K562 (cell line): ENCODE data around the gene SUGP1. TPM values are rescaled to one million over a fixed set of nuclear protein-coding genes. Genes with fewer than 3 reads are reported as not detected.

Experiments
- ATAC-seq: fragments of 200-7000 bp; cut with Tn5 transposase; 3 replicates; pipeline ENCODE4 v1.9.1; 2020; ENCODE audit warnings: moderate library complexity
- BruUV-seq: library from RNA; stranded (reverse); fragments of 400-500 nt; replicated peaks from 2 replicates; lab custom pipeline; 2021; lab: Mats Ljungman, UMichigan
- CTCF ChIA-PET: fragments of 300-600 bp; formaldehyde crosslinking; extraction: SDS; loops from one replicate; lab custom pipeline; 2021; ENCODE audit warnings: low intra/inter-chr PET ratio; lab: Yijun Ruan, JAX
- POLR2A ChIA-PET: fragments of 300-600, 350-650 bp; sonication (Branson Sonifier 250); formaldehyde crosslinking; extraction: SDS; loops from one replicate; lab custom pipeline; 2021; ENCODE audit warnings: antibody characterized with exemption, inconsistent platforms; lab: Yijun Ruan, JAX
- DNase-seq, 4 experiments: peaks; one replicate each; pipeline versions ENCODE4 v3.0.0 to v3.0.0-alpha.2; 2011 to 2018; ENCODE audit warnings: low spot score in 3 of 4, mixed read lengths in 3 of 4; ENCODE audit errors: extremely low read depth in 1 of 4
- FAIRE-seq: peaks from 2 replicates; lab custom pipeline; 2011; peaks lifted over from hg19 to GRCh38; lab: Jason Lieb, UNC
- H2AFZ ChIP-seq: 2 replicates; pipeline ENCODE4 v1.6.0; 2011; ENCODE audit warnings: low read depth, low read length, control low read depth, inconsistent platforms
- H3K27ac ChIP-seq: fragments of 200-600 bp; 3 replicates; pipeline ENCODE4 v1.8.0; 2011; ENCODE audit warnings: low read depth, mild to moderate bottlenecking, control low read depth, inconsistent platforms, low read length, moderate library complexity, mixed read lengths; ENCODE audit errors: extremely low read depth
- H3K27me3 ChIP-seq, 2 experiments: fragments of 300-600 bp in 1 of 2; 2 replicates in 1 of 2; 3 replicates in 1 of 2; pipeline versions ENCODE4 v1.6.0 to v1.8.0; 2011; ENCODE audit warnings: inconsistent platforms in 2 of 2, low read length in 2 of 2, mild to moderate bottlenecking in 1 of 2, mixed read lengths in 1 of 2, moderate library complexity in 1 of 2; ENCODE audit not compliant: control insufficient read depth in 2 of 2, insufficient read depth in 2 of 2
- H3K36me3 ChIP-seq: fragments of 300-600 bp; 3 replicates; pipeline ENCODE4 v1.8.0; 2011; ENCODE audit warnings: mild to moderate bottlenecking, low read length, inconsistent platforms; ENCODE audit not compliant: control insufficient read depth, insufficient read depth
- H3K4me1 ChIP-seq, 2 experiments: fragments of 200-600 bp in 1 of 2; replicated peaks in 1 of 2; 2 replicates in 1 of 2; 3 replicates in 1 of 2; pipeline versions ENCODE4 v1.5.1 to v1.8.0; 2011; ENCODE audit warnings: inconsistent platforms in 2 of 2, low read length in 2 of 2, mild to moderate bottlenecking in 1 of 2, mixed read lengths in 1 of 2, moderate library complexity in 1 of 2; ENCODE audit not compliant: control insufficient read depth in 2 of 2, insufficient read depth in 2 of 2
- H3K4me2 ChIP-seq: 2 replicates; pipeline ENCODE4 v1.6.1; 2011; ENCODE audit warnings: low read length, control low read depth, inconsistent platforms, mixed read lengths; ENCODE audit not compliant: insufficient read depth
- H3K4me3 ChIP-seq: fragments of 200-600 bp; sonication (generic), shearing (Covaris generic); 2 replicates; pipeline ENCODE4 v1.5.1; 2016; ENCODE audit warnings: control low read depth, inconsistent platforms
- H3K79me2 ChIP-seq: fragments of 200-600 bp; 3 replicates; pipeline ENCODE4 v1.8.0; 2011; ENCODE audit warnings: low read length, inconsistent platforms; ENCODE audit not compliant: control insufficient read depth, insufficient read depth
- H3K9ac ChIP-seq, 2 experiments: 2 replicates each; pipeline versions ENCODE4 v1.6.0 to v1.6.1; 2011; ENCODE audit warnings: low read depth in 2 of 2, low read length in 2 of 2, control low read depth in 1 of 2, inconsistent platforms in 1 of 2, mild to moderate bottlenecking in 1 of 2, mixed read lengths in 1 of 2; ENCODE audit not compliant: insufficient read depth in 1 of 2
- H3K9me1 ChIP-seq: one replicate; pipeline ENCODE4 v1.6.0; 2011; ENCODE audit warnings: inconsistent platforms, mild to moderate bottlenecking, low read length, moderate library complexity; ENCODE audit not compliant: control insufficient read depth, insufficient read depth
- H3K9me3 ChIP-seq: replicated peaks from 2 replicates; pipeline ENCODE4 v1.5.1; 2011; ENCODE audit warnings: low read depth, low read length, inconsistent platforms; ENCODE audit not compliant: control insufficient read depth, insufficient read depth
- H4K20me1 ChIP-seq: replicated peaks from 2 replicates; pipeline ENCODE4 v1.6.1; 2011; ENCODE audit warnings: low read length, inconsistent platforms, mixed read lengths; ENCODE audit not compliant: control insufficient read depth, insufficient read depth
- HSF4 ChIP-seq: fragments of 250-450 bp; sonication (Bioruptor Pico); IDR thresholded peaks from 2 replicates; pipeline ENCODE4 v2.1.2; 2022; ENCODE audit warnings: mild to moderate bottlenecking, moderate library complexity, borderline replicate concordance
- WGBS: fragments of 100-300 bp; shearing (Covaris generic); methylation state at CpG from one replicate; pipeline ENCODE4 v1.1.6; 2016; ENCODE audit warnings: low coverage, mixed read lengths; ENCODE audit not compliant: insufficient coverage; ENCODE audit errors: missing lambda C conversion rate; 5-methylcytosine and 5-hydroxymethylcytosine counted together
- in situ Hi-C: fragments of 300-500 bp; cut with MboI; formaldehyde crosslinking; loops from 4 replicates; pipeline ENCODE4 v1.15.0; 2018; ENCODE audit warnings: inconsistent platforms, mixed read lengths
- intact Hi-C: fragments of 100-400 bp; cut with micrococcal nuclease; formaldehyde crosslinking; loops from 2 replicates; pipeline ENCODE4 v1.14.2; 2022
- polyA plus RNA-seq, 8 experiments: library from polyadenylated mRNA; depleted of rRNA in 4 of 8; stranded (reverse) in 5 of 8; unstranded in 3 of 8; fragments of >200 nt; fragmentation: Nextera tagmentation in 2 of 8; fragmentation: Illumina TruSeq in 1 of 8; extraction: Ambion mirVana in 2 of 8; extraction: Trizol in 1 of 8; gene quantifications; 2 replicates each; pipeline versions ENCODE4 v1.2.1 to v1.2.3, GENCODE V29; 2011 to 2014; ENCODE audit warnings: inconsistent platforms in 1 of 8, missing spikeins in 1 of 8
- total RNA-seq, 7 experiments: library from RNA; depleted of rRNA in 6 of 7; stranded (reverse); fragments of >200 nt in 6 of 7; fragmentation: Illumina TruSeq in 2 of 7; extraction: Trizol in 2 of 7; gene quantifications; 2 replicates each; pipeline versions ENCODE4 v1.2.1 to v1.2.3, GENCODE V29; 2011 to 2021; ENCODE audit warnings: low replicate concordance in 1 of 7
- TF ChIP-seq, protein P1 (sequence below), 3 experiments: fragments of 200-800 bp in 1 of 3; fragments of 250-450 bp in 1 of 3; fragments of 450-650 bp in 1 of 3; sonication (Bioruptor Pico) in 1 of 3; sonication (Bioruptor generic) in 1 of 3; formaldehyde crosslinking in 1 of 3; IDR thresholded peaks; 2 replicates each; pipeline versions ENCODE4 v1.6.1 to v1.8.0; 2016 to 2022; ENCODE audit warnings: mild to moderate bottlenecking in 2 of 3, missing genetic modification characterization in 2 of 3, missing compliant biosample characterization in 1 of 3, moderate library complexity in 1 of 3

SUGP1 gene
- total and polyA plus RNA-seq, 9 of the 15 experiments (the other 6 are each of a cell fraction or from before 2014, with no cell fraction given), result 1.0 to 53.3 (median 32.4) TPM

DNA sequence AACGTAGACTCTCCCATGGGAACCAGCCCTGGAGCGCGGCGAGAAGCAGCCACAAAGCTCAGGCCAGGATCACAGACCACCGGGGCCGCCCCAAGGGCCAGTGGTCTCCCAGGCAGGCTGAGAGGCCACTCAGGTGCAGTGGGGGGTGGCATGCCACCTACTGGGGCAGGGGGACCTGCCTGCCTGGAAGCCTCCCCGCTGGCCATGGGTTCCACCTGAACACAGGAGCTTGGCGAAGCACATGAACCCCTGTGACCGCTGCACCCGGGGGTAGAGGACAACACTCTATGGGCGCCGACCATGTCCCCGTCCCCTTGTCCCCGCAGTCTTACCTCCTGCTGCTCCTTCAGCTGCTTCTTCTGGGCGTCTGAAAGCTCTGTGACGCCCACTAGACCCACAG lies 40.5 kb downstream of the SUGP1 start:
- Histone ChIP-seq H3K9me1 (no peaks in the 10 kb centered on the region), H3K4me1 (peaks cover 0 to 4% of the 10 kb centered on the region in 2 experiments; a peak in 1 of 5 replicates), H3K4me3 (no peak overlapping the region), H3K27ac (no peak overlapping the region), H2AFZ (no peak overlapping the region), H3K36me3 (peaks cover 75% of the 10 kb centered on the region), H3K9ac (no peak overlapping the region; a peak in 1 of 4 replicates), H4K20me1 (no peaks in the 10 kb centered on the region; the same call in 1 of the 2 replicates), H3K4me2 (no peak overlapping the region), H3K9me3 (no peaks in the 10 kb centered on the region), H3K79me2 (no peaks in the 10 kb centered on the region), H3K27me3 (no peaks in the 10 kb centered on the region)
- DNase-seq (no peak), ATAC-seq (no peak), FAIRE-seq (no peak)
- in situ Hi-C loops, result no loop called here
- POLR2A ChIA-PET, result interaction anchor here (0.5 to 1.0 kb wide), 3 partner anchors 8 to 62 kb away, joined by 3 read pairs; no protein-coding TSS in a partner anchor
- CTCF ChIA-PET, result no interaction called here
- BruUV-seq, result no TSS peak
- TF ChIP-seq, protein P1, sequence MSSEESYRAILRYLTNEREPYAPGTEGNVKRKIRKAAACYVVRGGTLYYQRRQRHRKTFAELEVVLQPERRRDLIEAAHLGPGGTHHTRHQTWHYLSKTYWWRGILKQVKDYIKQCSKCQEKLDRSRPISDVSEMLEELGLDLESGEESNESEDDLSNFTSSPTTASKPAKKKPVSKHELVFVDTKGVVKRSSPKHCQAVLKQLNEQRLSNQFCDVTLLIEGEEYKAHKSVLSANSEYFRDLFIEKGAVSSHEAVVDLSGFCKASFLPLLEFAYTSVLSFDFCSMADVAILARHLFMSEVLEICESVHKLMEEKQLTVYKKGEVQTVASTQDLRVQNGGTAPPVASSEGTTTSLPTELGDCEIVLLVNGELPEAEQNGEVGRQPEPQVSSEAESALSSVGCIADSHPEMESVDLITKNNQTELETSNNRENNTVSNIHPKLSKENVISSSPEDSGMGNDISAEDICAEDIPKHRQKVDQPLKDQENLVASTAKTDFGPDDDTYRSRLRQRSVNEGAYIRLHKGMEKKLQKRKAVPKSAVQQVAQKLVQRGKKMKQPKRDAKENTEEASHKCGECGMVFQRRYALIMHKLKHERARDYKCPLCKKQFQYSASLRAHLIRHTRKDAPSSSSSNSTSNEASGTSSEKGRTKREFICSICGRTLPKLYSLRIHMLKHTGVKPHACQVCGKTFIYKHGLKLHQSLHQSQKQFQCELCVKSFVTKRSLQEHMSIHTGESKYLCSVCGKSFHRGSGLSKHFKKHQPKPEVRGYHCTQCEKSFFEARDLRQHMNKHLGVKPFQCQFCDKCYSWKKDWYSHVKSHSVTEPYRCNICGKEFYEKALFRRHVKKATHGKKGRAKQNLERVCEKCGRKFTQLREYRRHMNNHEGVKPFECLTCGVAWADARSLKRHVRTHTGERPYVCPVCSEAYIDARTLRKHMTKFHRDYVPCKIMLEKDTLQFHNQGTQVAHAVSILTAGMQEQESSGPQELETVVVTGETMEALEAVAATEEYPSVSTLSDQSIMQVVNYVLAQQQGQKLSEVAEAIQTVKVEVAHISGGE (CRISPR knock-in tag; IDR thresholded peaks at IDR 0.05), result no peak
- TF ChIP-seq HSF4 (CRISPR knock-in tag), result no peak
- WGBS, result 92% methylated on average over 15 of the region's 16 CpGs
- intact Hi-C loops, result no loop called here
